Hepatocyte (in vitro differentiated cells): Measurements from ENCODE around the gene GMDS.

Experiments
- CTCF ChIP-seq: fragments of 200-600 bp; sonication (generic); IDR thresholded peaks from 2 replicates; pipeline ENCODE4 v1.5.1; 2016; ENCODE audit warnings: antibody characterized with exemption, mild to moderate bottlenecking; ENCODE audit not compliant: poor library complexity
- EZH2 ChIP-seq: fragments of 200-600 bp; sonication (generic); IDR thresholded peaks from 2 replicates; pipeline ENCODE4 v1.6.1; 2016; ENCODE audit warnings: antibody characterized with exemption, mild to moderate bottlenecking, borderline replicate concordance

GRCh38 chr6:2127484-2127911, 117.9 kb downstream of the GMDS start:
- TF ChIP-seq CTCF (no peak), EZH2 (no peak)
